GM10248 (cell line): Measurements from ENCODE around the gene TMEM39A.

Source experiments
- CTCF ChIA-PET: fragments of 300-600 bp; sonication (Branson Sonifier 250); formaldehyde crosslinking; extraction: SDS; loops from one replicate; lab custom pipeline; 2021; ENCODE audit warnings: antibody characterized with exemption; lab: Yijun Ruan, JAX
- POLR2A ChIA-PET: fragments of 350-650 bp; sonication (Branson Sonifier 250); formaldehyde crosslinking; extraction: SDS; loops from one replicate; lab custom pipeline; 2020; ENCODE audit warnings: antibody characterized with exemption; lab: Yijun Ruan, JAX
- DNase-seq: peaks from one replicate; pipeline ENCODE4 v3.0.0; 2012; ENCODE audit errors: extremely low spot score
- TF ChIP-seq, protein P1 (sequence below): IDR thresholded peaks from 2 replicates; pipeline ENCODE4 v1.5.1; 2012; ENCODE audit warnings: mild to moderate bottlenecking, low read depth; ENCODE audit errors: extremely low read depth, missing control alignments, control extremely low read depth

The TMEM39A gene

DNA sequence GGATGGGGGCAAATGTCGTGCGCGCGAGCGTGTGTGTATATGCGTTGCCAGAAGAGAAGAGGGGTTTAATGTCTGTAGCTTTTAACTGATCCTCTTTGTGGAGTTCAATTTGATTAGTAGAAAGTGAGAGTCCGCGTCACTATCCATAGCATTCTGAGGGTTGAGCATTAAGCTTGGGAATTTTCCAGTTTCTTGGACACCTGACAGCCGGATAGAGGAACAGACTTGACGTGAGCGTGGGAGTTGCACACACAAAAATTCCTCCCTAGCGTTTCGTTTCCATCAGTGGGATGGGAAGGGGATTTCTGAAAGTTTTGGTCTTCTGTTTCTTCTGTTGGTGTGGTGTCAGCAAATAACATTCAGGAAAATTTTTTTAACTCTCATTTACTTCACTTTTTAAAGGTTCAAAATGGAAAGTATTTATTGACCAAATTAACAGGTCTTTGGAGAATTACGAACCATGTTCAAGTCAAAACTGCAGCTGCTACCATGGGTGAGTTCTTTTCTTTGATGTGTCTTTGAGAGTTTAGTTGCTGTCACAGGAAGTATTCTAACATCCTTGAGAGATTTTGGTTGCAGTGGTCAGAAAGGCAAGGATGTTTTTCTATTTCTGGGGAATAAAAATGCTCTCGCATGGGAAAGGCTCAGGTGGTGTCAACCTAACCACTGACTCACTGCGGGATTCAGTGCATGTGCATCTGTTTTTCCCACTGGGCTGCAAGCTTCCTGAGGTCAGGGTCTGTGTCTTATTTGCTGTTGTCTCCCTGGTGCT lies 6.2 kb upstream of the TMEM39A start:
- CTCF ChIA-PET = interaction anchor here (0.9 to 2.5 kb wide), 6 partner anchors 8 to 228 kb away, joined by 3 to 7 read pairs (median 3); partner anchors contain the start of genes B4GALT4 and TIMMDC1
- POLR2A ChIA-PET = no interaction called here
- peak; percentile 25 for DNase-seq
- TF ChIP-seq, protein P1, sequence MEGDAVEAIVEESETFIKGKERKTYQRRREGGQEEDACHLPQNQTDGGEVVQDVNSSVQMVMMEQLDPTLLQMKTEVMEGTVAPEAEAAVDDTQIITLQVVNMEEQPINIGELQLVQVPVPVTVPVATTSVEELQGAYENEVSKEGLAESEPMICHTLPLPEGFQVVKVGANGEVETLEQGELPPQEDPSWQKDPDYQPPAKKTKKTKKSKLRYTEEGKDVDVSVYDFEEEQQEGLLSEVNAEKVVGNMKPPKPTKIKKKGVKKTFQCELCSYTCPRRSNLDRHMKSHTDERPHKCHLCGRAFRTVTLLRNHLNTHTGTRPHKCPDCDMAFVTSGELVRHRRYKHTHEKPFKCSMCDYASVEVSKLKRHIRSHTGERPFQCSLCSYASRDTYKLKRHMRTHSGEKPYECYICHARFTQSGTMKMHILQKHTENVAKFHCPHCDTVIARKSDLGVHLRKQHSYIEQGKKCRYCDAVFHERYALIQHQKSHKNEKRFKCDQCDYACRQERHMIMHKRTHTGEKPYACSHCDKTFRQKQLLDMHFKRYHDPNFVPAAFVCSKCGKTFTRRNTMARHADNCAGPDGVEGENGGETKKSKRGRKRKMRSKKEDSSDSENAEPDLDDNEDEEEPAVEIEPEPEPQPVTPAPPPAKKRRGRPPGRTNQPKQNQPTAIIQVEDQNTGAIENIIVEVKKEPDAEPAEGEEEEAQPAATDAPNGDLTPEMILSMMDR = no peak

DNA sequence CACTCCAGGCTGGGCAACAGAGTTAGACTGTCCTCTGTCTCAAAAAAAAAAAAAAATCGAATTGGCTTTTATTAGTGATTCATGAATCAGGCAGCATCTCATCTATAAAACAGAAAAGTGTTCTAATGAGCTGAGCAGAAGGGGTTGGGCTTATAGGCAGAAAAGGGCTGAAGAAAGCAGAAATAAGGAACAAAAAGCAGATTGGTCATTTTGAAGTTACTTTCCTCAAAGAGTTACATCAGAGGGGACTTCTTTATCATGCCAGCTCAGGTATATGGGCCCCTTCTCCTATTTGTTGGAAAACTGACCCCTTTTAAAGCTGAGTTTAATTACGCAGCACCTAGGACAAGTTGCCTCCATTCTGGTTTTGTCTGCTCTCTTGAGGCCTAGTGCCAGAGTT lies 4.6 kb upstream of the TMEM39A start:
- TF ChIP-seq, protein P1 = no peak
- DNase-seq = no peak
- POLR2A ChIA-PET = interaction anchor here (1.1 kb wide), 1 partner anchor 30 kb away, joined by 5 read pairs; the partner anchor contains the start of gene TIMMDC1
- CTCF ChIA-PET = interaction anchor here (1.0 to 1.9 kb wide), 3 partner anchors 21 to 214 kb away, joined by 3 to 5 read pairs (median 3); no protein-coding TSS in a partner anchor

DNA sequence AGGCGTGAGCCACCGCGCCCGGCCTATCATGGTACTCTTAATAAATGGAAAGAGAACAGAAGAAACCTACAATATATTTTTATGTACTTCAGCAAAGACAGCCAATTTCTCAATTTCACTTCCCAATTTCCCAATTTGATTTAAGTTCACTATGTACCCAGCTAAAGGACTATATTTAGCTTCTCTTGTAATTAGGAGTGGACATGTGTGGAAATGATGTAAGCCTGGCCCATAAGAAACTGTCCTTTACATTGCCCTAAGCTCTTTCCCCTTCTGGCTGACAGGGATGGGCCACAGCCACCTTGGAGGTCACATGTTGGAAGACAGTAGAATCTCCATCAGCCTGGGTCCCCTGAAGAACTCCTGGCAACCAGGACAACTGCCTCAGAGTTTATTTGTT lies 6.2 kb downstream of the TMEM39A start:
- DNase-seq = no peak
- CTCF ChIA-PET = interaction anchor here (0.7 to 1.4 kb wide), 2 partner anchors 33 to 224 kb away, joined by 3 read pairs; no protein-coding TSS in a partner anchor
- TF ChIP-seq, protein P1 = no peak
- POLR2A ChIA-PET = no interaction called here

DNA sequence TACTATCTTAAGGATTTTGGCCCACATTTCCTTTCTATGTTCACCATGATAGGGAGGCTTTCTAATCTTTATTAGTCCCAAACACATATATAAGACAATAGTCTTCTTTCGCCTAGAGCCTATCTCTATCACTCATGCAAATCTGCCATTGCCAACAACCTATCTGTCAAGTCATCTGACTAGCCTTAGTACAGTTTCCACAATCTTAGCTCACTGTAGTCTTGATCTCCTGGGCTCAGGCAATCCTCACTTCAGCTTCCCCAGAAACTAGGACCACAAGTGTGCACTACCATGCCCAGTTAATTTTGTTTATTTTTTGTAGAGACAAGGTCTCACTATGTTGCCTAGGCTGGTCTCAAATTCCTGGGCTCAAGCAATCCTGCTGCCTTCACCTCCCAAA lies 6.9 kb downstream of the TMEM39A start:
- CTCF ChIA-PET = interaction anchor here (1.1 to 1.4 kb wide), 2 partner anchors 11 to 224 kb away, joined by 3 to 4 read pairs; no protein-coding TSS in a partner anchor
- POLR2A ChIA-PET = no interaction called here
- TF ChIP-seq, protein P1 = no peak
- DNase-seq = no peak

DNA sequence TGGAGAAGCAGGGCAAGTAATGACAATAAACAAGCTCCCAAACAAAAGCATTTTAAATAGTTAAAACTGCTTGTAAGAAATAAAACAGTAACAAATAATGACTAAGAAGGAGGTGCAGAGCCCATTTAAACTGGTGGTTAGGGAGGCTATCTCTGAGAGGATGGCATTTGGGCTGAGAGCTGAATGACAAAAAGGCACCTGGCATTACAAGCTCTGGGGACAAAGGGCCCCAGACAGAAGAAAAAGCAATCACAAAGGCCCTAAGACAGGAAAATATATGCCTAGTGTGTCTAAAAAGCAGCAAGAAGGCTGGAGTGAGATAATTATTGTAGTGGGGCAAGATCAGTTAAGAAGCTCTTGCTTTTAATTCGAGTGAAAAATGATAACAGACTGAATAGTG lies 9.6 kb downstream of the TMEM39A start:
- TF ChIP-seq, protein P1 = no peak
- CTCF ChIA-PET = interaction anchor here (1.0 to 2.1 kb wide), 4 partner anchors 9 to 26 kb away, joined by 3 to 12 read pairs (median 4); partner anchors contain the start of gene TMEM39A
- POLR2A ChIA-PET = interaction anchor here (1.1 kb wide), 1 partner anchor 10 kb away, joined by 3 read pairs; the partner anchor contains the start of gene TMEM39A
- DNase-seq = no peak

DNA sequence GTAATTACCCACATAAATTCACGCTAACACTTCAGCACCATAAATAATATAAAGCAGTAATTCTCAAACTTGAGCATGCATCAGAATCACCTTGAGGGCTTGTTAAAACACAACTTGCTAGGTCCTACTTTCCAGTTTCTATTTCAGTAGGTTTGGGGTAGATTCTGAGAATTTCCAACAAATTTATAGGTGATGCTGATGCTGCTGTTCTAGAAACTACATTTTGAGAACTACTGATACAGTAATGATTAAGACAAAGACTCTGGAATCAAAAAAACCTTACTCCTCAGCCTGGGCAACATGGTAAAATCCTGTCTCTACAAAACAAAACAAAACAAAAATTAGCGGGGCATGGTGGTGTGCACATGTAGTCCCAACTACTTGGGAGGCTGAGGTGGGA lies 18.8 kb downstream of the TMEM39A start:
- TF ChIP-seq, protein P1 = no peak
- ChIA-PET CTCF (no interaction called here), POLR2A (no interaction called here)
- DNase-seq = no peak
